ENCODE data around the gene CMKLR1. TPM values are rescaled to one million over a fixed set of nuclear protein-coding genes. Genes with fewer than 3 reads are reported as not detected.
A peak's percentile ranks its signal among the peaks of the same experiment; 100 is the strongest.

CMKLR1 gene
- total RNA-seq, 2 donors from 2014 or later: 0.26 to 1.1 TPM

DNA sequence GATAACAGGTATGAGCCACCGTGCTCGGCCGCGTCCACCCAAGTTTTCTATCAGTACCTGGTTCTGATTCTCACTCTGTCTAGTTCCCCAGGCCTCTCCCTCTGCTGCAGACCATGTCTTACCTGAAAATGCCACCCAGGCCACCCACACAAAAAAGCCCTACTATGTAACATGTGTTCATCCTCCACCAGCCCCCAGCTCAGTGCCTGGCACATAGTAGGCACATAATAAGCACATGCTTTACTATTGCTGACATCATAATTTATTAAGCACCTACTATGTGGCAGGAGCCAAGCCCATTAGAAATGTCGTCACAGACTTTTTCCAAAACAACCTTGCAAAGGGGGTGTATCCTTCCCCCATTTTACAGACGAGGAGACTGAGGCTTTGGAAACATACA is 37.8 kb downstream of the CMKLR1 start:
- no peak for ATAC-seq

DNA sequence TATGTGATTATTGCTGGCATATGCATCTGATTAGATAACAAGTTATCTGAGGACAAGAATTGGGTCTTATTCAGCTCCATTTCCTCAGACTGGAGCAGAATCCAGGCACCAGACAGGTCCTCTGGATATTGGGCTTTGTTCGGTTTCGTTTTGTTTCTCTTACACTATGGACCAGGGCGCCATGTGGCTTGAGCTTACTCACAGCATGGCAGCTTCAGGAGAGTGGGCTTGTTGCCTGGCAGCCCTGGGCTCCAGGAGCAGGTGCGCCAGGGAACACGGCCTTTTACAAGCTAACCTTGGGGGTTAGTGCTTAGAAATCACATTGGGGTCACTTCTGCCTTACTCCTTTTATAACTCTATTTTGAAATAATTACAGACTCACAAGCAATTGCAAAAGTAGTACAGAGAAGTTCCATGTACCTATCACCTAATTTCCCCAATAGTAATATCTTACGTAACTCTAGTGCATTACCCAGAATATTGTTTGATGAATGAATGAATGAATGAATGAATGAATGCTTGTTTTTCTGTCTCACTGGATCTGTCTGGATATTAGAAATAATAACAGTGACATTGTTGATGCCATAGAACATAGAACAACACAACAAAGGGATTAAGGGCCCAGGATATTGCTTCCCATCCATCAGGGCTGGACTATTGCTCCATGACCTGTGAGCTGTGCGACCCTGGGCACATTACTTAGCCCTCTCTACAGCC is 39.0 kb downstream of the CMKLR1 start:
- no peak for ATAC-seq
- Mint-ChIP-seq H3K4me1 (ENCODE audit: low read depth in 2 of 2) (peaks cover 81 to 84% of the 10 kb centered on the region in 2 donors), H3K9me3 (peaks cover 5% of the 10 kb centered on the region)

More for the DNA sequence above, 37.8 kb downstream of the CMKLR1 start:
- H3K27me3 Mint-ChIP-seq: no peaks in the 10 kb centered on the region
- H3K36me3 Mint-ChIP-seq: no peaks in the 10 kb centered on the region
- H3K9me3 Mint-ChIP-seq: peaks cover 5% of the 10 kb centered on the region
- H3K4me3 Mint-ChIP-seq: peak overlapping the region; percentile 47
- peaks cover 82 to 84% of the 10 kb centered on the region in 2 donors for H3K4me1 Mint-ChIP-seq (ENCODE audit: low read depth in 2 of 2)
- peak overlapping the region; percentile 37 to 76 for H3K27ac Mint-ChIP-seq
- DNase-seq (ENCODE audit: low spot score): no peak

GRCh38 chr12:108299516-108299915 is 39.6 kb downstream of the CMKLR1 start:
- DNase-seq (ENCODE audit: low spot score): no peak
- Mint-ChIP-seq H3K27me3 (no peaks in the 10 kb centered on the region), H3K4me3 (no peak overlapping the region), H3K4me1 (ENCODE audit: low read depth in 2 of 2) (peaks cover 79 to 82% of the 10 kb centered on the region in 2 donors), H3K36me3 (no peaks in the 10 kb centered on the region), H3K9me3 (peaks cover 5% of the 10 kb centered on the region), H3K27ac (peak overlapping the region; percentile 7 to 87)
- ATAC-seq: no peak

More for the DNA sequence above, 39.0 kb downstream of the CMKLR1 start:
- no peak overlapping the region for H3K4me3 Mint-ChIP-seq
- DNase-seq (ENCODE audit: low spot score): no peak
- no peaks in the 10 kb centered on the region for H3K27me3 Mint-ChIP-seq
- peak overlapping the region in 1 of 2 donors; percentile 7 for H3K27ac Mint-ChIP-seq
- H3K36me3 Mint-ChIP-seq: no peaks in the 10 kb centered on the region

GRCh38 chr12:108298761-108299275 is 40.3 kb downstream of the CMKLR1 start:
- Mint-ChIP-seq H3K36me3 (no peaks in the 10 kb centered on the region), H3K4me1 (ENCODE audit: low read depth in 2 of 2) (peaks cover 76 to 84% of the 10 kb centered on the region in 2 donors), H3K27ac (peak overlapping the region; percentile 79 to 87), H3K4me3 (peak overlapping the region; percentile 88), H3K27me3 (no peaks in the 10 kb centered on the region), H3K9me3 (peaks cover 5% of the 10 kb centered on the region)
- ATAC-seq (no peak), DNase-seq (ENCODE audit: low spot score) (no peak)

- ATAC-seq (peak; percentile 82 to 92), DNase-seq (ENCODE audit: low spot score) (no peak)
- Mint-ChIP-seq H3K9me3 (peaks cover 5% of the 10 kb centered on the region), H3K4me1 (ENCODE audit: low read depth in 2 of 2) (peaks cover 82 to 89% of the 10 kb centered on the region in 2 donors), H3K27ac (peak overlapping the region; percentile 79 to 87), H3K4me3 (peak overlapping the region; percentile 88), H3K27me3 (no peaks in the 10 kb centered on the region), H3K36me3 (no peaks in the 10 kb centered on the region)
Observed at GRCh38 chr12:108297895-108298760, 41.0 kb downstream of the CMKLR1 start.

GRCh38 chr12:108297424-108297823 is 41.7 kb downstream of the CMKLR1 start:
- Mint-ChIP-seq H3K4me3 (peak overlapping the region; percentile 88), H3K9me3 (peaks cover 5% of the 10 kb centered on the region), H3K27me3 (no peaks in the 10 kb centered on the region), H3K36me3 (peaks cover 2% of the 10 kb centered on the region), H3K4me1 (ENCODE audit: low read depth in 2 of 2) (peaks cover 86 to 96% of the 10 kb centered on the region in 2 donors), H3K27ac (peak overlapping the region; percentile 79 to 87)
- ATAC-seq (no peak), DNase-seq (ENCODE audit: low spot score) (no peak)

GRCh38 chr12:108296945-108297344 is 42.2 kb downstream of the CMKLR1 start:
- Mint-ChIP-seq H3K4me3 (peak overlapping the region; percentile 88), H3K27ac (peak overlapping the region; percentile 79 to 87)

GRCh38 chr12:108295641-108296040 is 43.5 kb downstream of the CMKLR1 start:
- peak overlapping the region; percentile 79 to 87 for H3K27ac Mint-ChIP-seq
- DNase-seq (ENCODE audit: low spot score) (no peak), ATAC-seq (no peak)
- H3K4me1 Mint-ChIP-seq (ENCODE audit: low read depth in 2 of 2): peaks cover 84 to 88% of the 10 kb centered on the region in 2 donors
- no peaks in the 10 kb centered on the region for H3K27me3 Mint-ChIP-seq
- H3K9me3 Mint-ChIP-seq: peaks cover 6% of the 10 kb centered on the region
- peaks cover 7% of the 10 kb centered on the region for H3K36me3 Mint-ChIP-seq
- H3K4me3 Mint-ChIP-seq: peak overlapping the region; percentile 7

More at GRCh38 chr12:108296945-108297344, 42.2 kb downstream of the CMKLR1 start:
- Mint-ChIP-seq H3K27me3 (no peaks in the 10 kb centered on the region), H3K4me1 (ENCODE audit: low read depth in 2 of 2) (peaks cover 86 to 96% of the 10 kb centered on the region in 2 donors), H3K9me3 (peaks cover 9% of the 10 kb centered on the region), H3K36me3 (peaks cover 7% of the 10 kb centered on the region)
- ATAC-seq: no peak
- no peak for DNase-seq (ENCODE audit: low spot score)

DNA sequence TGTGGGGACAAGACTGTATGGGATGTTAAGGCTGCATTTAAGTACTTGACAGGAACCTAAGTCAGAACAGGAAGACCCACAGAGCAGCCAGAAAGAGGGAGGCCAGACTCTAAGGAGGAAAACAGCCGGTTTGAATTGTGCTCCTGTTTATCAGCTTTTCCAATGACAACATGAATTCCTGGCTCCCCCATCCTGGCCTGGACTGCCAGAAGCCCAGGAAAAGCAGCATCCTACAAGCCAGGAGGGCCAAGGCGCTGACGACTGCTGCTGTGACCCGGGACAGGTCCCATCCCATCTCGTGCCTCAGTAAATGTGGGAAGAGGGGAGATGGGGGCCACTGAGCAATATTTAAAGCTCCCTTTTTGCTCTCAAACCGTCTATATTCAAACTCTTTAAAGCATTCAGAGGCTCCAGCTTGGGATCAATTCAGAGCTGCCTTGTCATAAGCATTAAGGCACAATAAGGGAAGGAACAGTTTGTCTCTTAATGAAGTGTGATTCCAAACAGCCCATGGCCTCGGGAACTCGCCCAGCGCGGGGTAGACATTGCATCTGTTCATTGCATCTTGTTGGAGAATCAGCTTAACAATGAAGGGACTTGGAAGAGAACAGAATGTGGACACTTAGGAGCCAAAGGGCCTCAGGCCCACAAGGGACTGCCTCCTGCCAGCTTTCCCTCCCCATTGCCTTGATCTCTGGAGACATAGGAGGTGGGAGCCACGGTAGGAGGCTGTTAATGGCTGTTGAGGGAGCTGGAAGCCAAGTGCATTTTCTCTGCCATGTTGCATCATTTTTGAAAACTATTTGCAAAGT is 49.6 kb downstream of the CMKLR1 start:
- Mint-ChIP-seq H3K36me3 (peaks cover 14% of the 10 kb centered on the region), H3K27me3 (no peaks in the 10 kb centered on the region), H3K4me3 (no peak overlapping the region), H3K4me1 (ENCODE audit: low read depth in 2 of 2) (peaks cover 49 to 61% of the 10 kb centered on the region in 2 donors), H3K9me3 (peaks cover 3% of the 10 kb centered on the region), H3K27ac (peak overlapping the region; percentile 19 to 66)
- ATAC-seq (no peak), DNase-seq (ENCODE audit: low spot score) (no peak)

DNA sequence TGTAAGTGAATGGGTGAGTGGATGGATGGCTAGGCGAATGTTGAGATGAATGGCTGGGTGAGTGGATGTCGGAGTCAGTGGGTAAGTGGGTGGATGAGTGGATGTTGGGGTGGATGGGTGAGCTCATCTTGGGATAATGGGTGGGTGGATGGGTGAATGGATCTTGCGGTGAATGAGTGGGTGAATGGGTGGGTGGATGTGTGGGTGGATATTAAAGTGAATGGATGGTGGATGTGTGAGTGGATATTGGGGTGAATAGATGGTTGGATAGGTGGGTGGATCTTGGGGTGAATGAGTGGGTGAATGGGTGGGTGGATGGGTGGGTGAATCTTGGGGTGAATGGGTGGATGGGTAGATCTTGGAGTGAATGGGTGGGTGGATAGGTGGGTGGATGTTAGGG is 51.9 kb downstream of the CMKLR1 start:
- peaks cover 46 to 61% of the 10 kb centered on the region in 2 donors for H3K4me1 Mint-ChIP-seq (ENCODE audit: low read depth in 2 of 2)
- DNase-seq (ENCODE audit: low spot score): no peak
- H3K27me3 Mint-ChIP-seq: no peaks in the 10 kb centered on the region
- H3K27ac Mint-ChIP-seq: peak overlapping the region in 1 of 2 donors; percentile 37
- H3K9me3 Mint-ChIP-seq: peaks cover 2% of the 10 kb centered on the region
- H3K36me3 Mint-ChIP-seq: peaks cover 10% of the 10 kb centered on the region
- no peak overlapping the region for H3K4me3 Mint-ChIP-seq
- no peak for ATAC-seq

DNA sequence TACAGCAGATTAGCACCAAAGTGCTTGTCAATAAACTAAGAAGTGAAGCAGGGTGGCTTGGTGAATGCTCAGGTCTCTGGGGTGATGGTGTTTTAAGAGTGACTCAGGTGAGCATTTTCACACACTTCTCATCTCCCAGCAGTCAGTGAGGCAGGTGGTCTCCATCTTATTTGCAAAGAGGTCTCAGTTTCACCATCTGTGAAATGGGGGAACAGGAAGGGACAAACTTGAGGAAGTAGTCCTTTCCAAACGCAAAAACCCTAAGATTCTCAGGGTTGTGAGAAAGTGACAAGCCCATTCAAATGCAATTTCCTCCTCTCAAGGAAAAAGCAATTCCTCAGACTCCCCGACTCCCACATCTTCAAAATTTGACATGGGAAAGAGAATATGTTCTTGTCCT is 54.1 kb downstream of the CMKLR1 start:
- Mint-ChIP-seq H3K27me3 (no peaks in the 10 kb centered on the region), H3K4me3 (no peak overlapping the region), H3K36me3 (peaks cover 7% of the 10 kb centered on the region), H3K27ac (no peak overlapping the region), H3K9me3 (no peaks in the 10 kb centered on the region), H3K4me1 (ENCODE audit: low read depth in 2 of 2) (peaks cover 39 to 54% of the 10 kb centered on the region in 2 donors)
- ATAC-seq (no peak), DNase-seq (ENCODE audit: low spot score) (no peak)

DNA sequence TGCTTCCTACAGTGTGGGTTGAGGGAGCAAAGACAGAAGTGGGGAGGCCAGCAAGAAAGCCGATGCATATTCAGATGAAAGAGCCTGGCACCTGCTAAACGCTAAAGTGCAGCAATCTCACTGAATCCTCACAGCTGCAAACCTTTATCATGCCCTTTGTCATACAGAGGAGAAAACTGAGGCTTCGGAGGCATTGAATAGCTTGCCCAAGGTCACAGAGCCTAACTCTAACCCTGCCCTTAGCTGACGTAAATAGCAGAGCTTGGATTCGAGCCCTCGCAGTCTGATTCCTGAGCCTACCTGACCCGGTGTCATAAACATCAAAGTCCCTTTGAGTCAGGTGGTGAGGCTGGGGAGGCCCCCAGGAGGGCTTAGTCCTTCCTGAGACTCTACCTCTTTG is 54.9 kb downstream of the CMKLR1 start:
- no peaks in the 10 kb centered on the region for H3K9me3 Mint-ChIP-seq
- no peaks in the 10 kb centered on the region for H3K27me3 Mint-ChIP-seq
- ATAC-seq (no peak), DNase-seq (ENCODE audit: low spot score) (no peak)
- H3K27ac Mint-ChIP-seq: no peak overlapping the region
- H3K4me1 Mint-ChIP-seq (ENCODE audit: low read depth in 2 of 2): peaks cover 38 to 54% of the 10 kb centered on the region in 2 donors
- peaks cover 7% of the 10 kb centered on the region for H3K36me3 Mint-ChIP-seq
- H3K4me3 Mint-ChIP-seq: peak overlapping the region; percentile 20

GRCh38 chr12:108282676-108283075 is 56.4 kb downstream of the CMKLR1 start:
- Mint-ChIP-seq H3K36me3 (peaks cover 7% of the 10 kb centered on the region), H3K27ac (no peak overlapping the region), H3K4me1 (ENCODE audit: low read depth in 2 of 2) (peaks cover 37 to 53% of the 10 kb centered on the region in 2 donors), H3K9me3 (no peaks in the 10 kb centered on the region), H3K27me3 (no peaks in the 10 kb centered on the region), H3K4me3 (peak overlapping the region; percentile 62)
- DNase-seq (ENCODE audit: low spot score): no peak
- peak in 1 of 2 donors; percentile 51 for ATAC-seq
